AG09309 (cell line): ENCODE measurements around the gene CDC42BPA.

Experiments used
- DNase-seq: peaks from one replicate; pipeline ENCODE4 v3.0.0-alpha.2; 2010; ENCODE audit warnings: low read depth
- H3K4me3 ChIP-seq: 2 replicates; pipeline ENCODE4 v1.5.1; 2011; ENCODE audit warnings: mild to moderate bottlenecking, low read depth, low read length, moderate library complexity; ENCODE audit not compliant: control insufficient read depth
- CTCF ChIP-seq: IDR thresholded peaks from 2 replicates; pipeline ENCODE4 v1.5.1; 2011; ENCODE audit warnings: mild to moderate bottlenecking, low read depth, low read length, inconsistent platforms; ENCODE audit not compliant: insufficient read depth, control insufficient read depth; ENCODE audit errors: missing control alignments

CDC42BPA gene

GRCh38 chr1:227335242-227336020 is 17.1 kb upstream of the CDC42BPA start:
- TF ChIP-seq CTCF, result no peak
- no peak overlapping the region for H3K4me3 ChIP-seq
- DNase-seq, result no peak

GRCh38 chr1:227333423-227333822 is 15.1 kb upstream of the CDC42BPA start:
- DNase-seq, result no peak
- H3K4me3 ChIP-seq, result no peak overlapping the region
- TF ChIP-seq CTCF, result no peak

GRCh38 chr1:227330279-227331076 is 12.2 kb upstream of the CDC42BPA start:
- peak; percentile 66 for DNase-seq
- no peak for TF ChIP-seq CTCF
- no peak overlapping the region for H3K4me3 ChIP-seq

- no peak for DNase-seq
- H3K4me3 ChIP-seq, result no peak overlapping the region
- no peak for TF ChIP-seq CTCF
Measured at GRCh38 chr1:227328405-227329019, 10.2 kb upstream of the CDC42BPA start.

GRCh38 chr1:227325156-227325555 is 6.9 kb upstream of the CDC42BPA start:
- TF ChIP-seq CTCF, result no peak
- H3K4me3 ChIP-seq, result no peak overlapping the region
- DNase-seq, result no peak

GRCh38 chr1:227323967-227324268 is 5.6 kb upstream of the CDC42BPA start:
- no peak for TF ChIP-seq CTCF
- no peak overlapping the region for H3K4me3 ChIP-seq

More at GRCh38 chr1:227323967-227324268, 5.6 kb upstream of the CDC42BPA start:
- DNase-seq, result no peak
